Esophagus muscularis mucosa (tissue), 4 donors: ENCODE results near the gene USP8.

ENCODE experiments used
- EP300 ChIP-seq: sonication (generic); formaldehyde crosslinking; IDR thresholded peaks from one replicate; pipeline ENCODE4 v1.6.1; 2017; ENCODE audit warnings: antibody characterized with exemption
- POLR2A ChIP-seq: fragments of 450-650 bp; IDR thresholded peaks from one replicate; pipeline ENCODE4 v1.6.1; 2017; ENCODE audit warnings: antibody characterized with exemption, moderate library complexity, mild to moderate bottlenecking, low read depth
- POLR2AphosphoS5 ChIP-seq, 2 donors: sonication (generic); formaldehyde crosslinking; IDR thresholded peaks; one replicate each; pipeline ENCODE4 v1.6.1; 2017; ENCODE audit warnings: antibody characterized with exemption in 2 of 2
- TF ChIP-seq, protein P1 (sequence below), 3 experiments: fragments of 200-600 bp in 2 of 3; fragments of 450-650 bp in 1 of 3; sonication (generic) in 2 of 3; IDR thresholded peaks; one replicate each; pipeline ENCODE4 v1.5.1; 2017 to 2019; ENCODE audit warnings: antibody characterized with exemption in 3 of 3, mild to moderate bottlenecking in 2 of 3, moderate library complexity in 1 of 3

DNA sequence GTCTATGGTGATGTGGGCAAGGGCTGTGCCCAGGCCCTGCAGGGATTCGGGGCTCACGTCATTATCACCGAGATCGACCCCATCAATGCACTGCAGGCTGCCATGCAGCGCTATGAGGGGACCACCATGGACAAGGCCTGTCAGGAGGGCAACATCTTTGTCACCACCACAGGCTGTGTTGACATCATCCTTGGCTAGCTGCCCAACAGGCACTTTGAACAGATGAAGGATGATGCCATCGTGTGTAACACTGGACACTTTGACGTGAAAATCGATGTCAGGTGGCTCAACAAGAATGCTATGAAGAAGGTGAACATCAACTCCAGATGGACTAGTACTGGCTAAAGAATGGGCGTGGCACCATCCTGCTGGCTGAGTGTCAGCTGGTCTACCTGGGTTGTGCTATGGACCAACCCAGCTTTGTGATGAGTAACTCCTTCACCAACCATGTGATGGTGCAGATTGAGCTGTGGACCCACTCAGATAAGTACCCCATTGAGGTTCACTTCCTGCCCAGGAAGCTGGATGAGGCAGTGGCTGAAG lies 6.1 kb upstream of the USP8 start:
- TF ChIP-seq, protein P1, sequence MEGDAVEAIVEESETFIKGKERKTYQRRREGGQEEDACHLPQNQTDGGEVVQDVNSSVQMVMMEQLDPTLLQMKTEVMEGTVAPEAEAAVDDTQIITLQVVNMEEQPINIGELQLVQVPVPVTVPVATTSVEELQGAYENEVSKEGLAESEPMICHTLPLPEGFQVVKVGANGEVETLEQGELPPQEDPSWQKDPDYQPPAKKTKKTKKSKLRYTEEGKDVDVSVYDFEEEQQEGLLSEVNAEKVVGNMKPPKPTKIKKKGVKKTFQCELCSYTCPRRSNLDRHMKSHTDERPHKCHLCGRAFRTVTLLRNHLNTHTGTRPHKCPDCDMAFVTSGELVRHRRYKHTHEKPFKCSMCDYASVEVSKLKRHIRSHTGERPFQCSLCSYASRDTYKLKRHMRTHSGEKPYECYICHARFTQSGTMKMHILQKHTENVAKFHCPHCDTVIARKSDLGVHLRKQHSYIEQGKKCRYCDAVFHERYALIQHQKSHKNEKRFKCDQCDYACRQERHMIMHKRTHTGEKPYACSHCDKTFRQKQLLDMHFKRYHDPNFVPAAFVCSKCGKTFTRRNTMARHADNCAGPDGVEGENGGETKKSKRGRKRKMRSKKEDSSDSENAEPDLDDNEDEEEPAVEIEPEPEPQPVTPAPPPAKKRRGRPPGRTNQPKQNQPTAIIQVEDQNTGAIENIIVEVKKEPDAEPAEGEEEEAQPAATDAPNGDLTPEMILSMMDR (IDR thresholded peaks at IDR 0.05): no peak
- no peak for TF ChIP-seq POLR2AphosphoS5 (IDR thresholded peaks at IDR 0.05)
- no peak for TF ChIP-seq EP300
- TF ChIP-seq POLR2A: no peak
